ENCODE data around the gene DMGDH.

Gene DMGDH

GRCh38 chr5:78971998-78972397 is 97.5 kb downstream of the DMGDH start:
- no peak for DNase-seq

- no peak for DNase-seq
Observed at GRCh38 chr5:78968781-78969180, 100.7 kb downstream of the DMGDH start.

- DNase-seq = no peak
Observed at GRCh38 chr5:78964889-78965288, 104.6 kb downstream of the DMGDH start.

GRCh38 chr5:78961743-78962142 is 107.7 kb downstream of the DMGDH start:
- no peak for DNase-seq

- no peak for DNase-seq
Observed at GRCh38 chr5:78959767-78960166, 109.7 kb downstream of the DMGDH start.

- DNase-seq = no peak
Observed at GRCh38 chr5:78958672-78959445, 110.6 kb downstream of the DMGDH start.

GRCh38 chr5:78956901-78957300 is 112.6 kb downstream of the DMGDH start:
- no peak for DNase-seq

- DNase-seq = no peak
Observed at GRCh38 chr5:78953092-78953800, 116.2 kb downstream of the DMGDH start.
